Sciatic nerve (tissue), 2 donors: ENCODE data around the gene CEP135. TPM values are rescaled to one million over a fixed set of nuclear protein-coding genes. Genes with fewer than 3 reads are reported as not detected.
"Not testable (repeated sequence)": the region's sequence is repeated elsewhere in the genome, so short reads cannot be mapped to it uniquely, and the experiment has no call there.

ENCODE experiments used
- ATAC-seq: fragments of 200-7000 bp; cut with Tn5 transposase; one replicate; pipeline ENCODE4 v1.9.1; 2020; ENCODE audit warnings: mild to moderate bottlenecking, moderate library complexity
- DNase-seq: peaks from one replicate; pipeline ENCODE4 v3.0.0-alpha.2; 2020; ENCODE audit warnings: low spot score
- intact Hi-C: fragments of 100-400 bp; cut with DNase I; formaldehyde crosslinking; loops from one replicate; pipeline ENCODE4 v1.14.2; 2022
- total RNA-seq: library from RNA; stranded (reverse); fragmentation: NEBNext Ultra II Directional; extraction: Animal tissue kit (Norgen Biotek cat#: 25700); gene quantifications from one replicate; pipeline ENCODE4 v1.2.1, GENCODE V29; 2021
- donor health status: DM: no; HTN: no; CAD: no.
- donor health status: DM: no; HTN: no; CAD: no.

CEP135 gene
- total RNA-seq, 1 donor from 2014 or later = 11.0 TPM

- ATAC-seq, DNase-seq, intact Hi-C loops: not testable (repeated sequence)
Measured at GRCh38 chr4:55935907-55936306, 12.8 kb upstream of the CEP135 start.

- intact Hi-C loops = no loop called here
- DNase-seq (no peak), ATAC-seq (no peak)
Measured at GRCh38 chr4:55938481-55938880, 10.3 kb upstream of the CEP135 start.

GRCh38 chr4:55939421-55939820 is 9.3 kb upstream of the CEP135 start:
- intact Hi-C loops = no loop called here
- ATAC-seq (no peak), DNase-seq (no peak)

GRCh38 chr4:55941881-55942396 is 6.8 kb upstream of the CEP135 start:
- intact Hi-C loops = no loop called here
- ATAC-seq (no peak), DNase-seq (no peak)

GRCh38 chr4:55947254-55947882 is 1.4 kb upstream of the CEP135 start:
- no peak for ATAC-seq
- intact Hi-C loops = no loop called here
- no peak for DNase-seq

GRCh38 chr4:55947912-55948725 is 626 bp upstream of the CEP135 start:
- intact Hi-C loops = no loop called here
- ATAC-seq = peak; percentile 8
- no peak for DNase-seq

GRCh38 chr4:55949482-55949802 is 697 bp downstream of the CEP135 start:
- DNase-seq = no peak
- ATAC-seq = no peak
- intact Hi-C loops = no loop called here

GRCh38 chr4:55951191-55951922 is 2.6 kb downstream of the CEP135 start:
- no peak for DNase-seq
- intact Hi-C loops = no loop called here
- ATAC-seq = no peak

- ATAC-seq = no peak
- no peak for DNase-seq
- intact Hi-C loops = no loop called here
Measured at GRCh38 chr4:55955710-55956109, 7.0 kb downstream of the CEP135 start.

- DNase-seq = no peak
- ATAC-seq = no peak
- intact Hi-C loops = no loop called here
Measured at GRCh38 chr4:55959655-55960054, 10.9 kb downstream of the CEP135 start.

GRCh38 chr4:55964046-55964445 is 15.3 kb downstream of the CEP135 start:
- DNase-seq (no peak), ATAC-seq (no peak)
- intact Hi-C loops = no loop called here

GRCh38 chr4:55965585-55965984 is 16.8 kb downstream of the CEP135 start:
- DNase-seq (no peak), ATAC-seq (no peak)
- intact Hi-C loops = no loop called here

GRCh38 chr4:55966324-55966723 is 17.6 kb downstream of the CEP135 start:
- intact Hi-C loops, DNase-seq, ATAC-seq: not testable (repeated sequence)

- ATAC-seq (no peak), DNase-seq (no peak)
- intact Hi-C loops = no loop called here
Measured at GRCh38 chr4:55967376-55967775, 18.6 kb downstream of the CEP135 start.

GRCh38 chr4:55973650-55974049 is 24.9 kb downstream of the CEP135 start:
- intact Hi-C loops = no loop called here
- ATAC-seq = no peak
- no peak for DNase-seq

- DNase-seq = no peak
- intact Hi-C loops = no loop called here
- no peak for ATAC-seq
Measured at GRCh38 chr4:55977811-55978210, 29.1 kb downstream of the CEP135 start.

GRCh38 chr4:55979562-55979961 is 30.8 kb downstream of the CEP135 start:
- intact Hi-C loops = no loop called here
- ATAC-seq (no peak), DNase-seq (no peak)

GRCh38 chr4:55980725-55981124 is 32.0 kb downstream of the CEP135 start:
- ATAC-seq = no peak
- intact Hi-C loops = no loop called here
- DNase-seq = no peak

- DNase-seq (no peak), ATAC-seq (no peak)
- intact Hi-C loops = no loop called here
Measured at GRCh38 chr4:55982976-55983375, 34.2 kb downstream of the CEP135 start.

- ATAC-seq (no peak), DNase-seq (no peak)
- intact Hi-C loops = no loop called here
Measured at GRCh38 chr4:55989766-55990165, 41.0 kb downstream of the CEP135 start.
